DOHH2 (cell line): ENCODE results near the gene VEGFB.

ENCODE experiments used
- H3F3A ChIP-seq: fragments of 200-600 bp; sonication (generic), shearing (Covaris generic); 2 replicates; pipeline ENCODE4 v1.6.0; 2016; ENCODE audit warnings: antibody characterized with exemption, mild to moderate bottlenecking; ENCODE audit not compliant: control insufficient read depth, insufficient read depth
- H3K27ac ChIP-seq: fragments of 200-600 bp; sonication (generic); 2 replicates; pipeline ENCODE4 v1.5.1; 2014; ENCODE audit warnings: low read depth, mild to moderate bottlenecking, low read length, moderate library complexity
- H3K27me3 ChIP-seq: fragments of 200-600 bp; sonication (generic); 2 replicates; pipeline ENCODE4 v1.6.1; 2014; ENCODE audit warnings: mild to moderate bottlenecking, low read length, mixed read lengths; ENCODE audit not compliant: control insufficient read depth
- H3K36me3 ChIP-seq: fragments of 200-600 bp; sonication (generic); 2 replicates; pipeline ENCODE4 v1.6.1; 2014; ENCODE audit warnings: mild to moderate bottlenecking, low read length, moderate library complexity, mixed read lengths; ENCODE audit not compliant: control insufficient read depth
- H3K4me1 ChIP-seq: fragments of 200-600 bp; sonication (generic); 2 replicates; pipeline ENCODE4 v1.6.1; 2014; ENCODE audit warnings: mild to moderate bottlenecking, low read length, mixed read lengths; ENCODE audit not compliant: control insufficient read depth
- H3K4me2 ChIP-seq: fragments of 200-600 bp; sonication (generic); 2 replicates; pipeline ENCODE4 v1.6.0; 2014; ENCODE audit warnings: mild to moderate bottlenecking, low read length, moderate library complexity
- H3K4me3 ChIP-seq: fragments of 200-600 bp; sonication (generic); 2 replicates; pipeline ENCODE4 v1.5.1; 2014; ENCODE audit warnings: mild to moderate bottlenecking, low read length, mixed read lengths
- H3K79me2 ChIP-seq: fragments of 200-600 bp; sonication (generic); 2 replicates; pipeline ENCODE4 v1.6.1; 2014; ENCODE audit warnings: mild to moderate bottlenecking, low read length, mixed read lengths; ENCODE audit not compliant: control insufficient read depth
- H3K9me2 ChIP-seq: fragments of 200-600 bp; sonication (generic); replicated peaks from 2 replicates; pipeline ENCODE4 v1.6.1; 2014; ENCODE audit warnings: mild to moderate bottlenecking, low read length, mixed read lengths; ENCODE audit not compliant: control insufficient read depth
- H3K9me3 ChIP-seq: fragments of 200-600 bp; sonication (generic); 2 replicates; pipeline ENCODE4 v1.6.1; 2014; ENCODE audit warnings: antibody characterized with exemption, low read length, mixed read lengths; ENCODE audit not compliant: control insufficient read depth, insufficient read depth
- H4K20me1 ChIP-seq: fragments of 200-600 bp; sonication (generic); 2 replicates; pipeline ENCODE4 v1.6.0; 2014; ENCODE audit warnings: low read depth, mild to moderate bottlenecking, antibody characterized with exemption, low read length, moderate library complexity; ENCODE audit not compliant: control insufficient read depth, insufficient read depth
- CTCF ChIP-seq: fragments of 200-600 bp; sonication (generic); IDR thresholded peaks from one replicate; pipeline ENCODE4 v1.5.1; 2014; ENCODE audit warnings: antibody characterized with exemption, mild to moderate bottlenecking, low read depth, low read length; ENCODE audit not compliant: poor library complexity, severe bottlenecking
- EZH2phosphoT487 ChIP-seq: fragments of 200-600 bp; sonication (generic); IDR thresholded peaks from 2 replicates; pipeline ENCODE4 v1.6.1; 2017; ENCODE audit warnings: borderline replicate concordance, mild to moderate bottlenecking, antibody characterized with exemption, low read length, moderate library complexity, mixed read lengths

VEGFB gene

GRCh38 chr11:64276653-64277431 is 42.5 kb downstream of the VEGFB start:
- Histone ChIP-seq H3K9me3 (no peaks in the 10 kb centered on the region), H3K4me1 (peaks cover 7% of the 10 kb centered on the region), H3K79me2 (peaks cover 9% of the 10 kb centered on the region), H3K36me3 (peaks cover 14% of the 10 kb centered on the region; the same call in 1 of the 2 replicates), H3K9me2 (no peaks in the 10 kb centered on the region), H3K27ac (no peak overlapping the region), H3K27me3 (no peaks in the 10 kb centered on the region), H3K4me3 (no peak overlapping the region), H3K4me2 (no peak overlapping the region), H3F3A (peaks cover 8% of the 10 kb centered on the region), H4K20me1 (no peaks in the 10 kb centered on the region)
- no peak for TF ChIP-seq CTCF
- no peak for TF ChIP-seq EZH2phosphoT487

GRCh38 chr11:64278576-64279190 is 44.3 kb downstream of the VEGFB start:
- Histone ChIP-seq H3K4me3 (no peak overlapping the region), H3F3A (no peaks in the 10 kb centered on the region), H3K4me1 (peaks cover 4% of the 10 kb centered on the region), H3K36me3 (peaks cover 11% of the 10 kb centered on the region; the same call in 1 of the 2 replicates), H3K27me3 (no peaks in the 10 kb centered on the region), H4K20me1 (no peaks in the 10 kb centered on the region), H3K4me2 (no peak overlapping the region), H3K9me2 (no peaks in the 10 kb centered on the region), H3K27ac (no peak overlapping the region), H3K9me3 (no peaks in the 10 kb centered on the region), H3K79me2 (peaks cover 6% of the 10 kb centered on the region)
- no peak for TF ChIP-seq CTCF
- TF ChIP-seq EZH2phosphoT487, result no peak

GRCh38 chr11:64281957-64282770 is 47.8 kb downstream of the VEGFB start:
- TF ChIP-seq CTCF, result no peak
- no peak for TF ChIP-seq EZH2phosphoT487

More at GRCh38 chr11:64281957-64282770, 47.8 kb downstream of the VEGFB start:
- Histone ChIP-seq H4K20me1 (no peaks in the 10 kb centered on the region), H3K27ac (no peak overlapping the region), H3K27me3 (no peaks in the 10 kb centered on the region), H3K9me3 (no peaks in the 10 kb centered on the region), H3K4me3 (no peak overlapping the region), H3K4me2 (no peak overlapping the region), H3K4me1 (peaks cover 19% of the 10 kb centered on the region), H3F3A (peaks cover 2% of the 10 kb centered on the region; the same call in 1 of the 2 replicates), H3K79me2 (peaks cover 12% of the 10 kb centered on the region), H3K9me2 (no peaks in the 10 kb centered on the region), H3K36me3 (peaks cover under 1% of the 10 kb centered on the region; the same call in 1 of the 2 replicates)
